H9 (cell line): ENCODE results near the gene TEX264. TPM values are rescaled to one million over a fixed set of nuclear protein-coding genes. Genes with fewer than 3 reads are reported as not detected.

Experiments
- DNase-seq: peaks from one replicate; pipeline ENCODE4 v3.0.0-alpha.2; 2017
- H2AFZ ChIP-seq: one replicate; pipeline ENCODE4 v1.6.1; 2013; ENCODE audit warnings: mild to moderate bottlenecking, low read length, control low read depth, moderate library complexity
- H2AK5ac ChIP-seq: 2 replicates; pipeline ENCODE4 v1.6.1; 2013; ENCODE audit warnings: low read length, control low read depth, mixed read lengths; ENCODE audit not compliant: insufficient read length
- H2BK120ac ChIP-seq: one replicate; pipeline ENCODE4 v1.6.1; 2013; ENCODE audit warnings: low read depth, mild to moderate bottlenecking, low read length, control low read depth, inconsistent platforms; ENCODE audit not compliant: poor library complexity, severe bottlenecking
- H2BK12ac ChIP-seq: 2 replicates; pipeline ENCODE4 v1.6.1; 2013; ENCODE audit warnings: low read length, control low read depth, mixed read lengths, low read depth; ENCODE audit not compliant: insufficient read length
- H2BK15ac ChIP-seq: 2 replicates; pipeline ENCODE4 v1.6.1; 2013; ENCODE audit warnings: low read depth, low read length, control low read depth
- H2BK20ac ChIP-seq: one replicate; pipeline ENCODE4 v1.6.1; 2013; ENCODE audit warnings: low read depth, mild to moderate bottlenecking, low read length, control low read depth, inconsistent platforms; ENCODE audit not compliant: poor library complexity, severe bottlenecking
- H2BK5ac ChIP-seq: 2 replicates; pipeline ENCODE4 v1.6.1; 2013; ENCODE audit warnings: low read length, control low read depth, mixed read lengths; ENCODE audit not compliant: insufficient read length
- H3K14ac ChIP-seq: 2 replicates; pipeline ENCODE4 v1.6.1; 2013; ENCODE audit warnings: low read length, control low read depth; ENCODE audit not compliant: insufficient read depth
- H3K18ac ChIP-seq: 2 replicates; pipeline ENCODE4 v1.6.1; 2013; ENCODE audit warnings: low read depth, mild to moderate bottlenecking, mixed read lengths, low read length, control low read depth; ENCODE audit not compliant: insufficient read length
- H3K23ac ChIP-seq: 2 replicates; pipeline ENCODE4 v1.6.1; 2013; ENCODE audit warnings: low read length, control low read depth, mixed read lengths, low read depth; ENCODE audit not compliant: insufficient read length
- H3K23me2 ChIP-seq: 2 replicates; pipeline ENCODE4 v1.6.1; 2013; ENCODE audit warnings: low read depth, mild to moderate bottlenecking, mixed read lengths, low read length, control low read depth; ENCODE audit not compliant: insufficient read length, poor library complexity, severe bottlenecking
- H3K27ac ChIP-seq: 2 replicates; pipeline ENCODE4 v1.5.1; 2013; ENCODE audit warnings: low read length, control low read depth, mixed read lengths, low read depth; ENCODE audit not compliant: insufficient read length
- H3K27me3 ChIP-seq: 2 replicates; pipeline ENCODE4 v1.6.1; 2013; ENCODE audit warnings: low read length, control low read depth, inconsistent platforms; ENCODE audit not compliant: insufficient read depth
- H3K4ac ChIP-seq: 2 replicates; pipeline ENCODE4 v1.6.1; 2013; ENCODE audit warnings: low read depth, mild to moderate bottlenecking, control low read depth, inconsistent platforms, low read length, moderate library complexity
- H3K4me1 ChIP-seq: 2 replicates; pipeline ENCODE4 v1.6.1; 2013; ENCODE audit warnings: low read length, control low read depth, inconsistent platforms; ENCODE audit not compliant: insufficient read depth
- H3K4me2 ChIP-seq: 2 replicates; pipeline ENCODE4 v1.6.1; 2013; ENCODE audit warnings: low read length, control low read depth, mixed read lengths; ENCODE audit not compliant: insufficient read length, insufficient read depth
- H3K56ac ChIP-seq: 2 replicates; pipeline ENCODE4 v1.6.1; 2013; ENCODE audit warnings: low read depth, mild to moderate bottlenecking, mixed read lengths, low read length, control low read depth; ENCODE audit not compliant: insufficient read length
- H3K79me1 ChIP-seq: 2 replicates; pipeline ENCODE4 v1.6.1; 2013; ENCODE audit warnings: low read depth, mild to moderate bottlenecking, moderate library complexity, low read length, control low read depth, inconsistent platforms; ENCODE audit not compliant: insufficient read depth, poor library complexity, severe bottlenecking
- H3K79me2 ChIP-seq: 2 replicates; pipeline ENCODE4 v1.6.1; 2013; ENCODE audit warnings: low read length, control low read depth, inconsistent platforms; ENCODE audit not compliant: insufficient read depth
- H3K9ac ChIP-seq: 2 replicates; pipeline ENCODE4 v1.6.1; 2013; ENCODE audit warnings: low read length, control low read depth, mixed read lengths; ENCODE audit not compliant: insufficient read length; ENCODE audit errors: extremely low read depth
- H3K9me3 ChIP-seq: one replicate; pipeline ENCODE4 v1.6.1; 2013; ENCODE audit warnings: low read depth, low read length, inconsistent platforms; ENCODE audit not compliant: control insufficient read depth
- H3T11ph ChIP-seq: one replicate; pipeline ENCODE4 v1.6.1; 2013; ENCODE audit warnings: mild to moderate bottlenecking, low read length, control low read depth, inconsistent platforms
- H4K20me1 ChIP-seq: one replicate; pipeline ENCODE4 v1.6.1; 2013; ENCODE audit not compliant: control insufficient read depth, insufficient read length, insufficient read depth
- H4K5ac ChIP-seq: 2 replicates; pipeline ENCODE4 v1.6.1; 2013; ENCODE audit warnings: low read depth, mild to moderate bottlenecking, mixed read lengths, low read length, control low read depth; ENCODE audit not compliant: insufficient read length
- H4K8ac ChIP-seq: replicated peaks from 2 replicates; pipeline ENCODE4 v1.6.1; 2013; ENCODE audit warnings: low read length, control low read depth, mixed read lengths, low read depth; ENCODE audit not compliant: insufficient read length
- H4K91ac ChIP-seq: 2 replicates; pipeline ENCODE4 v1.6.1; 2013; ENCODE audit warnings: low read depth, mild to moderate bottlenecking, moderate library complexity, mixed read lengths, low read length, control low read depth; ENCODE audit not compliant: insufficient read length
- H3K27ac Mint-ChIP-seq, 3 experiments: 2 replicates in 2 of 3; 3 replicates in 1 of 3; pipeline ENCODE4 v1.8.0; 2020 to 2021; ENCODE audit warnings: mixed read lengths in 3 of 3, mild to moderate bottlenecking in 1 of 3, moderate library complexity in 1 of 3
- H3K27me3 Mint-ChIP-seq: 2 replicates; pipeline ENCODE4 v1.8.0; 2021; ENCODE audit warnings: low read depth, mild to moderate bottlenecking, moderate library complexity, mixed read lengths
- H3K36me3 Mint-ChIP-seq, 3 experiments: 2 replicates in 2 of 3; 3 replicates in 1 of 3; pipeline ENCODE4 v1.8.0; 2020 to 2021; ENCODE audit warnings: low read depth in 3 of 3, mixed read lengths in 3 of 3; ENCODE audit not compliant: insufficient read depth in 1 of 3
- H3K4me1 Mint-ChIP-seq, 2 experiments: 2 replicates each; pipeline ENCODE4 v1.8.0; 2020; ENCODE audit warnings: mixed read lengths in 2 of 2
- H3K4me3 Mint-ChIP-seq, 2 experiments: 2 replicates in 1 of 2; 3 replicates in 1 of 2; pipeline ENCODE4 v1.8.0; 2020 to 2021; ENCODE audit warnings: mild to moderate bottlenecking in 2 of 2, mixed read lengths in 2 of 2, moderate library complexity in 1 of 2
- H3K9me3 Mint-ChIP-seq, 2 experiments: 2 replicates in 1 of 2; 3 replicates in 1 of 2; pipeline ENCODE4 v1.8.0; 2020; ENCODE audit warnings: mild to moderate bottlenecking in 2 of 2, mixed read lengths in 2 of 2, moderate library complexity in 1 of 2
- CTCF ChIP-seq: fragments of 200-600 bp; sonication (generic); conservative IDR thresholded peaks from 3 replicates; pipeline ENCODE4 v1.8.0; 2021; ENCODE audit warnings: antibody characterized with exemption, mild to moderate bottlenecking
- WGBS: extraction: QIAGEN DNeasy Blood & Tissue Kit; methylation state at CpG from one replicate; pipeline ENCODE4 v1.1.7; 2013; ENCODE audit warnings: missing lambda C conversion rate, low lambda C conversion rate, mixed read lengths; ENCODE audit not compliant: insufficient read length; ENCODE audit errors: extremely low coverage; 5-methylcytosine and 5-hydroxymethylcytosine counted together
- total RNA-seq: library from RNA; stranded (reverse); gene quantifications from 2 replicates; pipeline ENCODE4 v1.2.1, GENCODE V29; 2021

Gene TEX264
- total RNA-seq, 1 experiment from 2014 or later, result 17.3 TPM

DNA sequence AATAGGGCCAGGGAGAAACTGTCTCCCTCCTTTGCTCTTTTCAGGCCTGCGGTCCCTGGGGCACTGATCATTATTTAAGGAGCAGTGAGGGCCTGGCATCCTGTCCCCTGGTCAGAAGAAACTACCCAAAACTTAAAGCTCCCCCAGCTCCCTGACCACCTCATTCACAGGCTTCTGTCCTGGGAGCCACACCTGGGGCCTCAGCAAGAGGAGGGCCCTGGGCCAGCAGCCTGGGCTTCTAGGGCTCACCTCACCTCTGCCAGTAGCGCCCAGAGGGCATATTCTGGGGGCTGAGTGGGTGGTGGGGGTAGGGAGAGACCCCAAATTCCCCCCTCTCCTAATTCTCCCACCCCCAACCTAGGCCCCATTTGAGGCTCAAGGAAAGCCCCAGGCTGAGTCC, 31.1 kb downstream of the TEX264 start:
- H3K4me2 ChIP-seq, result no peak overlapping the region

More for the DNA sequence above, 31.1 kb downstream of the TEX264 start:
- Histone ChIP-seq H2BK120ac (no peak overlapping the region), H3K23me2 (peaks cover 2% of the 10 kb centered on the region), H3K9ac (no peak overlapping the region), H4K20me1 (no peaks in the 10 kb centered on the region), H3K14ac (no peak overlapping the region), H2AFZ (no peak overlapping the region), H3K18ac (no peak overlapping the region), H3K4me1 (no peaks in the 10 kb centered on the region; the same call in 1 of the 2 replicates), H3K79me1 (no peaks in the 10 kb centered on the region), H3K27ac (no peak overlapping the region), H2BK20ac (no peak overlapping the region), H3T11ph (no peak overlapping the region), H2AK5ac (no peak overlapping the region), H3K23ac (no peak overlapping the region), H3K4ac (no peak overlapping the region), H2BK5ac (no peak overlapping the region), H4K5ac (no peak overlapping the region), H2BK12ac (no peak overlapping the region), H3K79me2 (no peaks in the 10 kb centered on the region), H3K56ac (no peak overlapping the region), H2BK15ac (no peak overlapping the region), H4K91ac (no peak overlapping the region), H3K27me3 (no peaks in the 10 kb centered on the region; the same call in 1 of the 2 replicates), H4K8ac (no peak overlapping the region), H3K9me3 (no peaks in the 10 kb centered on the region)
- WGBS, result no CpG with 5 or more reads among the region's 2 CpGs
- TF ChIP-seq CTCF, result no peak
- peaks cover 13% of the 10 kb centered on the region for H3K27me3 Mint-ChIP-seq
- H3K36me3 Mint-ChIP-seq, result peaks cover 3 to 8% (median 3%) of the 10 kb centered on the region in 3 experiments; a peak in 4 of 7 replicates
- peaks cover 14 to 35% of the 10 kb centered on the region in 2 experiments for H3K4me1 Mint-ChIP-seq
- no peaks in the 10 kb centered on the region; a peak in 1 of 5 replicates for H3K9me3 Mint-ChIP-seq
- no peak overlapping the region for H3K4me3 Mint-ChIP-seq
- no peak for DNase-seq
- H3K27ac Mint-ChIP-seq, result no peak overlapping the region
